GM12878 (cell line): Measurements from ENCODE around the gene SPTLC2. TPM values are rescaled to one million over a fixed set of nuclear protein-coding genes. Genes with fewer than 3 reads are reported as not detected.

Experiments used
- ATAC-seq: fragments of 200-7000 bp; cut with Tn5 transposase; 3 replicates; pipeline ENCODE4 v1.9.1; 2020; ENCODE audit warnings: mild to moderate bottlenecking, moderate library complexity
- BruUV-seq: library from RNA; stranded (reverse); fragments of 400-500 nt; replicated peaks from 2 replicates; lab custom pipeline; 2021; lab: Mats Ljungman, UMichigan
- CTCF ChIA-PET: fragments of 300-600 bp; sonication (Branson Sonifier 250); formaldehyde crosslinking; extraction: SDS; loops from one replicate; lab custom pipeline; 2021; ENCODE audit warnings: inconsistent platforms; lab: Yijun Ruan, JAX
- POLR2A ChIA-PET: fragments of 350-600 bp; formaldehyde crosslinking; extraction: SDS; loops from one replicate; lab custom pipeline; 2021; ENCODE audit warnings: inconsistent platforms; lab: Charles Lee
- RAD21 ChIA-PET: fragments of 300-600 bp; sonication (Branson Sonifier 250); formaldehyde crosslinking; loops from one replicate; lab custom pipeline; 2023; ENCODE audit warnings: antibody characterized with exemption; ENCODE audit not compliant: unreplicated experiment; lab: Charles Lee
- SMC1A ChIA-PET: fragments of 300-600 bp; sonication (Branson Sonifier 250); formaldehyde crosslinking; loops from one replicate; lab custom pipeline; 2023; ENCODE audit not compliant: unreplicated experiment, uncharacterized antibody; lab: Charles Lee
- DNase-seq: peaks from one replicate; pipeline ENCODE4 v3.0.0-alpha.2; 2011; ENCODE audit warnings: low read depth, low spot score
- FAIRE-seq: peaks from 3 replicates; lab custom pipeline; 2011; peaks lifted over from hg19 to GRCh38; lab: Jason Lieb, UNC
- H2AFZ ChIP-seq: 2 replicates; pipeline ENCODE4 v1.6.0; 2011; ENCODE audit warnings: low read depth, low read length, control low read depth; ENCODE audit not compliant: control insufficient read depth
- H3K27ac ChIP-seq: 2 replicates; pipeline ENCODE4 v1.5.1; 2011; ENCODE audit warnings: control low read depth; ENCODE audit not compliant: control insufficient read depth, insufficient read depth
- H3K27me3 ChIP-seq, 2 experiments: replicated peaks in 1 of 2; 2 replicates each; pipeline versions ENCODE4 v1.6.0 to v1.6.1; 2011; ENCODE audit warnings: low read length in 1 of 2; ENCODE audit not compliant: control insufficient read depth in 2 of 2, insufficient read depth in 2 of 2
- H3K36me3 ChIP-seq, 2 experiments: 2 replicates each; pipeline ENCODE4 v1.5.1; 2011; ENCODE audit warnings: low read length in 1 of 2; ENCODE audit not compliant: control insufficient read depth in 2 of 2, insufficient read depth in 2 of 2
- H3K4me1 ChIP-seq: 2 replicates; pipeline ENCODE4 v1.6.1; 2011; ENCODE audit warnings: mild to moderate bottlenecking, low read length, moderate library complexity, mixed read lengths; ENCODE audit not compliant: control insufficient read depth, insufficient read depth
- H3K4me2 ChIP-seq: 2 replicates; pipeline ENCODE4 v1.6.0; 2011; ENCODE audit warnings: control low read depth; ENCODE audit not compliant: control insufficient read depth, insufficient read depth
- H3K4me3 ChIP-seq: fragments of 200-600 bp; sonication (generic); 2 replicates; pipeline ENCODE4 v1.5.1; 2016
- H3K79me2 ChIP-seq: 2 replicates; pipeline ENCODE4 v1.6.0; 2011; ENCODE audit warnings: low read length; ENCODE audit not compliant: control insufficient read depth, insufficient read depth
- H3K9ac ChIP-seq: 2 replicates; pipeline ENCODE4 v1.8.0; 2011; ENCODE audit warnings: low read length, control low read depth, mixed read lengths; ENCODE audit not compliant: control insufficient read depth, insufficient read depth
- H3K9me3 ChIP-seq: replicated peaks from 3 replicates; pipeline ENCODE4 v1.5.1; 2011; ENCODE audit warnings: mild to moderate bottlenecking, low read length; ENCODE audit not compliant: control insufficient read depth, insufficient read depth
- H4K20me1 ChIP-seq: 2 replicates; pipeline ENCODE4 v1.6.0; 2011; ENCODE audit not compliant: control insufficient read depth, insufficient read depth
- BMI1 ChIP-seq: fragments of 450-650 bp; IDR thresholded peaks from 2 replicates; pipeline ENCODE4 v1.6.1; 2016; ENCODE audit warnings: mild to moderate bottlenecking, moderate library complexity, borderline replicate concordance
- GABPA ChIP-seq: IDR thresholded peaks from 2 replicates; pipeline ENCODE4 v1.6.1; 2014; ENCODE audit warnings: antibody characterized with exemption, low read depth, mild to moderate bottlenecking, inconsistent platforms
- IKZF2 ChIP-seq, 2 experiments: fragments of 450-650 bp; IDR thresholded peaks; 2 replicates each; pipeline ENCODE4 v1.6.1; 2017; ENCODE audit warnings: mild to moderate bottlenecking in 2 of 2, moderate library complexity in 2 of 2
- MYC ChIP-seq: IDR thresholded peaks from 2 replicates; pipeline ENCODE4 v1.6.1; 2011; ENCODE audit warnings: mild to moderate bottlenecking, low read length, moderate library complexity, inconsistent platforms; ENCODE audit not compliant: insufficient read depth, insufficient replicate concordance, insufficient read length, severe bottlenecking
- SP1 ChIP-seq: IDR thresholded peaks from one replicate; pipeline ENCODE4 v1.6.1; 2011; ENCODE audit warnings: low read depth, low read length
- SPI1 ChIP-seq: IDR thresholded peaks from 2 replicates; pipeline ENCODE4 v1.6.1; 2011; ENCODE audit warnings: low read depth, mild to moderate bottlenecking, low read length, moderate library complexity, borderline replicate concordance; ENCODE audit not compliant: insufficient read depth
- SREBF1 ChIP-seq: IDR thresholded peaks from 2 replicates; pipeline ENCODE4 v1.6.1; 2012; ENCODE audit warnings: mild to moderate bottlenecking, low read length
- WGBS: methylation state at CpG from one replicate; pipeline ENCODE4 v1.1.6; 2016; ENCODE audit warnings: low lambda C conversion rate; ENCODE audit not compliant: insufficient replicate concordance, insufficient coverage; ENCODE audit errors: missing lambda C conversion rate; 5-methylcytosine and 5-hydroxymethylcytosine counted together
- in situ Hi-C: fragments of 300-500 bp; cut with MboI; formaldehyde crosslinking; loops from 9 replicates; pipeline ENCODE4 v1.14.3; 2018; ENCODE audit warnings: mixed read lengths
- intact Hi-C: fragments of 100-400 bp; cut with micrococcal nuclease; formaldehyde crosslinking; loops from one replicate; pipeline ENCODE4 v1.14.2; 2022; ENCODE audit not compliant: unreplicated experiment
- polyA plus RNA-seq, 11 experiments: library from polyadenylated mRNA; depleted of rRNA in 4 of 11; unstranded in 6 of 11; stranded (reverse) in 5 of 11; fragments of >200 nt; fragmentation: Nextera tagmentation in 4 of 11; fragmentation: Illumina TruSeq in 1 of 11; extraction: Ambion mirVana in 4 of 11; extraction: Trizol in 1 of 11; gene quantifications; 1 replicate in 1 of 11; 2 replicates in 10 of 11; pipeline versions ENCODE4 v1.2.1 to v1.2.3, GENCODE V29; 2011 to 2016; ENCODE audit warnings: inconsistent platforms in 2 of 11, missing spikeins in 2 of 11, low read depth in 1 of 11
- total RNA-seq, 4 experiments: library from RNA; depleted of rRNA in 3 of 4; stranded (reverse); fragments of >200 nt in 3 of 4; fragmentation: Illumina TruSeq in 1 of 4; extraction: Trizol in 1 of 4; gene quantifications; 2 replicates each; pipeline versions ENCODE4 v1.2.1 to v1.2.3, GENCODE V29; 2013 to 2021
- TF ChIP-seq, protein P1 (sequence below): IDR thresholded peaks from 2 replicates; pipeline ENCODE4 v1.6.1; 2011; ENCODE audit warnings: mild to moderate bottlenecking, low read depth, low read length, moderate library complexity; ENCODE audit not compliant: insufficient replicate concordance

The SPTLC2 gene
- total and polyA plus RNA-seq, 10 of the 15 experiments (the other 5 are each of a cell fraction or from before 2014, with no cell fraction given), result 6.9 to 35.1 (median 19.7) TPM

DNA sequence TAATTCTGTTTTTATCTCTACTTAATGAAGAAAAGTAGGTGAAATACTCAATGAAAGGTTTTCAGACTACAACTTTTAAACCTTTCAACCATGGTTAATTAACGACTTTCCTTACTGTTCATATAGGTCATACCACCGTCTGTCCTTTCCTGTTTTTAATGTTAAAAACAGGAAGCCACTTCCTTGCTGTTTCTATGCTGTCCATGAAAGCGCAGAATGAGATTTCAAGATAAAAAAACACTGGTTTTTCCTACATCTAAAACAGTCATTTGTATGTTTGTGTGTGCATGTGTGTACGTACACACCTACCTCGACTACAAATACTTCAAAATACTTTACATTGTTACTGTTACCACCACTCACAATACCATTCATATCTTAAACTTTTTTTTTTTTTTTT is 27.3 kb downstream of the SPTLC2 start:
- POLR2A ChIA-PET, result no interaction called here
- H3K4me2 ChIP-seq, result no peak overlapping the region
- no peak for TF ChIP-seq MYC
- TF ChIP-seq, protein P1, sequence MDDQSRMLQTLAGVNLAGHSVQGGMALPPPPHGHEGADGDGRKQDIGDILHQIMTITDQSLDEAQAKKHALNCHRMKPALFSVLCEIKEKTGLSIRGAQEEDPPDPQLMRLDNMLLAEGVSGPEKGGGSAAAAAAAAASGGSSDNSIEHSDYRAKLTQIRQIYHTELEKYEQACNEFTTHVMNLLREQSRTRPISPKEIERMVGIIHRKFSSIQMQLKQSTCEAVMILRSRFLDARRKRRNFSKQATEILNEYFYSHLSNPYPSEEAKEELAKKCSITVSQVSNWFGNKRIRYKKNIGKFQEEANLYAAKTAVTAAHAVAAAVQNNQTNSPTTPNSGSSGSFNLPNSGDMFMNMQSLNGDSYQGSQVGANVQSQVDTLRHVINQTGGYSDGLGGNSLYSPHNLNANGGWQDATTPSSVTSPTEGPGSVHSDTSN, result no peak
- peak in 1 of 2 experiments; percentile 24; a peak in 1 of 4 replicates for TF ChIP-seq IKZF2 (IDR thresholded peaks at IDR 0.05)
- peak; percentile 4; the same call in 1 of the 2 replicates for TF ChIP-seq SPI1
- no peak for TF ChIP-seq BMI1
- no peak for TF ChIP-seq GABPA
- TF ChIP-seq SP1, result no peak
- no peak for TF ChIP-seq SREBF1
- TF ChIP-seq, all 136 proteins: peak for 2
- SMC1A ChIA-PET, result interaction anchor here (2.9 to 3.2 kb wide), 2 partner anchors 8 to 19 kb away, joined by 12 to 16 read pairs; no protein-coding TSS in a partner anchor
- no peaks in the 10 kb centered on the region for H3K27me3 ChIP-seq
- intact Hi-C loops, result no loop called here
- CTCF ChIA-PET, result interaction anchor here (1.4 kb wide), 1 partner anchor 19 kb away, joined by 4 read pairs; no protein-coding TSS in a partner anchor
- no TSS peak for BruUV-seq
- no peaks in the 10 kb centered on the region for H3K9me3 ChIP-seq
- H3K9ac ChIP-seq, result no peak overlapping the region
- FAIRE-seq (no peak), DNase-seq (no peak), ATAC-seq (peak; percentile 25; the same call in 2 of the 3 replicates)
- peaks cover 18% of the 10 kb centered on the region for H3K79me2 ChIP-seq
- no peak overlapping the region for H3K4me3 ChIP-seq
- in situ Hi-C loops, result no loop called here
- RAD21 ChIA-PET, result interaction anchor here (0.7 to 1.3 kb wide), 2 partner anchors 8 to 201 kb away, joined by 3 read pairs; no protein-coding TSS in a partner anchor
- H3K36me3 ChIP-seq, result no peaks in the 10 kb centered on the region
- no peaks in the 10 kb centered on the region for H4K20me1 ChIP-seq
- peaks cover 37% of the 10 kb centered on the region for H3K4me1 ChIP-seq
- no peak overlapping the region for H2AFZ ChIP-seq
- WGBS, result 43% methylated on average over 5 of the region's 5 CpGs
- H3K27ac ChIP-seq, result no peak overlapping the region; the same call in 1 of the 2 replicates
